ENCODE measurements around the gene PTCD2.
A peak's percentile ranks its signal among the peaks of the same experiment; 100 is the strongest.

The PTCD2 gene

GRCh38 chr5:72356361-72356760, 36.2 kb downstream of the PTCD2 start:
- H3K9ac ChIP-seq: no peak overlapping the region
- H3K27ac ChIP-seq: no peak overlapping the region
- no peaks in the 10 kb centered on the region for H3K4me1 ChIP-seq
- H3K27me3 ChIP-seq: no peaks in the 10 kb centered on the region
- no peak for TF ChIP-seq Cebpa-rat (IDR thresholded peaks at IDR 0.05)
- no peak overlapping the region for H3K4me2 ChIP-seq
- peaks cover 4% of the 10 kb centered on the region for H3K9me3 ChIP-seq
- no peak overlapping the region for H3K4me3 ChIP-seq
- H3K36me3 ChIP-seq: peaks cover 35% of the 10 kb centered on the region
- no peaks in the 10 kb centered on the region for H4K20me1 ChIP-seq

GRCh38 chr5:72358925-72359324, 38.8 kb downstream of the PTCD2 start:
- H3K4me2 ChIP-seq: no peak overlapping the region
- H4K20me1 ChIP-seq: no peaks in the 10 kb centered on the region
- H3K9me3 ChIP-seq: no peaks in the 10 kb centered on the region
- H3K36me3 ChIP-seq: peaks cover 45% of the 10 kb centered on the region
- H3K4me3 ChIP-seq: no peak overlapping the region
- H3K27me3 ChIP-seq: no peaks in the 10 kb centered on the region
- H3K4me1 ChIP-seq: peaks cover 7% of the 10 kb centered on the region
- H3K27ac ChIP-seq: no peak overlapping the region
- H3K9ac ChIP-seq: no peak overlapping the region
- TF ChIP-seq Cebpa-rat (IDR thresholded peaks at IDR 0.05): no peak

- no peaks in the 10 kb centered on the region for H3K9me3 ChIP-seq
- H3K4me3 ChIP-seq: no peak overlapping the region
- H4K20me1 ChIP-seq: no peaks in the 10 kb centered on the region
- H3K4me2 ChIP-seq: no peak overlapping the region
- no peak for TF ChIP-seq Cebpa-rat (IDR thresholded peaks at IDR 0.05)
- H3K27me3 ChIP-seq: no peaks in the 10 kb centered on the region
- peaks cover 45% of the 10 kb centered on the region for H3K36me3 ChIP-seq
- no peak overlapping the region for H3K27ac ChIP-seq
- peaks cover 17% of the 10 kb centered on the region for H3K4me1 ChIP-seq
- no peak overlapping the region for H3K9ac ChIP-seq
These were observed 39.7 kb downstream of the PTCD2 start for GRCh38 chr5:72359886-72360285.

- no peak for TF ChIP-seq Cebpa-rat (IDR thresholded peaks at IDR 0.05)
- H3K36me3 ChIP-seq: peaks cover 40% of the 10 kb centered on the region
- no peaks in the 10 kb centered on the region for H4K20me1 ChIP-seq
- no peaks in the 10 kb centered on the region for H3K9me3 ChIP-seq
- no peak overlapping the region for H3K4me3 ChIP-seq
- peak overlapping the region; percentile 42; the same call in 1 of the 2 replicates for H3K4me2 ChIP-seq
- H3K4me1 ChIP-seq: peaks cover 44% of the 10 kb centered on the region
- no peak overlapping the region for H3K27ac ChIP-seq
- H3K9ac ChIP-seq: no peak overlapping the region
- no peaks in the 10 kb centered on the region for H3K27me3 ChIP-seq
These were observed 43.1 kb downstream of the PTCD2 start for GRCh38 chr5:72363166-72363802.

- no peaks in the 10 kb centered on the region for H3K27me3 ChIP-seq
- H3K9me3 ChIP-seq: no peaks in the 10 kb centered on the region
- no peaks in the 10 kb centered on the region for H4K20me1 ChIP-seq
- no peak for TF ChIP-seq Cebpa-rat (IDR thresholded peaks at IDR 0.05)
- H3K4me3 ChIP-seq: no peak overlapping the region
- H3K9ac ChIP-seq: no peak overlapping the region
- H3K27ac ChIP-seq: no peak overlapping the region
- peaks cover 32% of the 10 kb centered on the region for H3K36me3 ChIP-seq
- H3K4me1 ChIP-seq: peaks cover 53% of the 10 kb centered on the region
- peak overlapping the region; percentile 42 for H3K4me2 ChIP-seq
These were observed 44.0 kb downstream of the PTCD2 start for GRCh38 chr5:72364171-72364570.

- Histone ChIP-seq H3K4me2 (no peak overlapping the region), H3K9ac (no peak overlapping the region), H3K27ac (no peak overlapping the region), H3K4me3 (no peak overlapping the region), H3K36me3 (peaks cover 24% of the 10 kb centered on the region), H4K20me1 (no peaks in the 10 kb centered on the region), H3K4me1 (peaks cover 61% of the 10 kb centered on the region), H3K27me3 (no peaks in the 10 kb centered on the region), H3K9me3 (peaks cover under 1% of the 10 kb centered on the region; the same call in 1 of the 2 replicates)
- no peak for TF ChIP-seq Cebpa-rat (IDR thresholded peaks at IDR 0.05)
These were observed 44.8 kb downstream of the PTCD2 start for GRCh38 chr5:72364951-72365350.

- Histone ChIP-seq H3K27me3 (no peaks in the 10 kb centered on the region), H3K4me2 (0 out of 2 replicates have a peak overlapping the region, but pooled peaks have one; percentile 11), H3K4me3 (no peak overlapping the region), H3K36me3 (peaks cover 13% of the 10 kb centered on the region), H4K20me1 (no peaks in the 10 kb centered on the region), H3K4me1 (peaks cover 76% of the 10 kb centered on the region), H3K9me3 (peaks cover 12% of the 10 kb centered on the region), H3K27ac (no peak overlapping the region), H3K9ac (no peak overlapping the region)
- TF ChIP-seq Cebpa-rat (IDR thresholded peaks at IDR 0.05): no peak
These were observed 46.3 kb downstream of the PTCD2 start for GRCh38 chr5:72366324-72366976.

- H3K4me1 ChIP-seq: peaks cover 94% of the 10 kb centered on the region
These were observed 48.1 kb downstream of the PTCD2 start for GRCh38 chr5:72368271-72368670.

GRCh38 chr5:72369301-72369700, 49.1 kb downstream of the PTCD2 start:
- 0 out of 2 replicates have a peak overlapping the region, but pooled peaks have one; percentile 77 for H3K27ac ChIP-seq
- peaks cover 14% of the 10 kb centered on the region for H3K9me3 ChIP-seq
- no peaks in the 10 kb centered on the region for H3K27me3 ChIP-seq
- H3K4me3 ChIP-seq: no peak overlapping the region
- H3K9ac ChIP-seq: no peak overlapping the region
- H3K36me3 ChIP-seq: no peaks in the 10 kb centered on the region
- peak overlapping the region; percentile 81 for H3K4me2 ChIP-seq
- no peaks in the 10 kb centered on the region for H4K20me1 ChIP-seq
- no peak for TF ChIP-seq Cebpa-rat (IDR thresholded peaks at IDR 0.05)
- H3K4me1 ChIP-seq: peaks cover 94% of the 10 kb centered on the region

More at GRCh38 chr5:72368271-72368670, 48.1 kb downstream of the PTCD2 start:
- no peak for TF ChIP-seq Cebpa-rat (IDR thresholded peaks at IDR 0.05)
- Histone ChIP-seq H3K27me3 (no peaks in the 10 kb centered on the region), H3K9me3 (peaks cover 12% of the 10 kb centered on the region), H3K4me2 (peak overlapping the region; percentile 38), H3K4me3 (no peak overlapping the region), H3K36me3 (no peaks in the 10 kb centered on the region), H3K9ac (no peak overlapping the region), H4K20me1 (no peaks in the 10 kb centered on the region), H3K27ac (peak overlapping the region; percentile 52)

- no peaks in the 10 kb centered on the region for H4K20me1 ChIP-seq
- H3K9ac ChIP-seq: no peak overlapping the region
- H3K4me2 ChIP-seq: peak overlapping the region; percentile 81
- peaks cover 18% of the 10 kb centered on the region for H3K9me3 ChIP-seq
- no peak overlapping the region for H3K4me3 ChIP-seq
- H3K4me1 ChIP-seq: peaks cover 91% of the 10 kb centered on the region
- H3K27me3 ChIP-seq: no peaks in the 10 kb centered on the region
- H3K36me3 ChIP-seq: no peaks in the 10 kb centered on the region
- no peak for TF ChIP-seq Cebpa-rat (IDR thresholded peaks at IDR 0.05)
- H3K27ac ChIP-seq: peak overlapping the region; percentile 77
These were observed 49.5 kb downstream of the PTCD2 start for GRCh38 chr5:72369711-72370110.

Measured in BLaER1 (cell line).